H1 (cell line): ENCODE measurements around the gene MVD. TPM values are rescaled to one million over a fixed set of nuclear protein-coding genes. Genes with fewer than 3 reads are reported as not detected.

Experiments
- CTCF ChIA-PET: fragments of 300-600 bp; sonication (Branson Sonifier 250); formaldehyde crosslinking; loops from one replicate; lab custom pipeline; 2021; ENCODE audit not compliant: partially characterized antibody; lab: Charles Lee
- POLR2A ChIA-PET: fragments of 300-600 bp; sonication (Branson Sonifier 250); formaldehyde crosslinking; loops from one replicate; lab custom pipeline; 2021; ENCODE audit warnings: inconsistent platforms; ENCODE audit not compliant: partially characterized antibody; lab: Charles Lee
- DNase-seq, 2 experiments: peaks; one replicate each; pipeline versions ENCODE4 v3.0.0 to v3.0.0-alpha.2; 2010 to 2022; ENCODE audit warnings: low spot score in 2 of 2, low read depth in 1 of 2, mixed read lengths in 1 of 2
- FAIRE-seq: peaks from 2 replicates; lab custom pipeline; 2011; peaks lifted over from hg19 to GRCh38; lab: Jason Lieb, UNC
- H2AFZ ChIP-seq: 2 replicates; pipeline ENCODE4 v1.8.1; 2012; ENCODE audit warnings: low read length, inconsistent platforms
- H2AK5ac ChIP-seq: 2 replicates; pipeline ENCODE4 v1.6.1; 2013; ENCODE audit warnings: low read depth, low read length
- H2BK120ac ChIP-seq: replicated peaks from 2 replicates; pipeline ENCODE3; 2013; ENCODE audit warnings: low read depth, low read length, inconsistent platforms
- H2BK12ac ChIP-seq: 2 replicates; pipeline ENCODE4 v1.6.1; 2013; ENCODE audit warnings: low read depth, low read length
- H2BK15ac ChIP-seq: 2 replicates; pipeline ENCODE4 v1.6.1; 2013; ENCODE audit warnings: low read length
- H2BK20ac ChIP-seq: 2 replicates; pipeline ENCODE4 v1.6.1; 2013; ENCODE audit warnings: low read length
- H2BK5ac ChIP-seq: 2 replicates; pipeline ENCODE4 v1.6.1; 2013; ENCODE audit warnings: low read depth, low read length
- H3K14ac ChIP-seq: 2 replicates; pipeline ENCODE4 v1.6.1; 2013; ENCODE audit warnings: inconsistent platforms; ENCODE audit not compliant: insufficient read length
- H3K18ac ChIP-seq: 2 replicates; pipeline ENCODE4 v1.6.1; 2013; ENCODE audit warnings: low read length; ENCODE audit errors: extremely low read depth
- H3K23ac ChIP-seq: 2 replicates; pipeline ENCODE4 v1.6.1; 2013; ENCODE audit warnings: inconsistent platforms; ENCODE audit not compliant: insufficient read length
- H3K23me2 ChIP-seq: 2 replicates; pipeline ENCODE4 v1.6.1; 2013; ENCODE audit warnings: low read depth, low read length
- H3K27ac ChIP-seq: 2 replicates; pipeline ENCODE4 v1.6.1; 2011; ENCODE audit warnings: low read depth, low read length, inconsistent platforms
- H3K27me3 ChIP-seq, 4 experiments: replicated peaks in 1 of 4; 1 replicate in 1 of 4; 2 replicates in 3 of 4; pipeline versions ENCODE4 v1.6.1 to v1.8.1; 2011 to 2013; ENCODE audit warnings: low read length in 3 of 4, mild to moderate bottlenecking in 3 of 4, inconsistent platforms in 2 of 4, mixed read lengths in 2 of 4, moderate library complexity in 1 of 4; ENCODE audit not compliant: control insufficient read depth in 3 of 4, insufficient read depth in 3 of 4; ENCODE audit errors: extremely low read depth in 1 of 4
- H3K36me3 ChIP-seq, 4 experiments: 2 replicates each; pipeline versions ENCODE4 v1.6.1 to v1.8.1; 2011 to 2013; ENCODE audit warnings: mild to moderate bottlenecking in 4 of 4, low read length in 3 of 4, moderate library complexity in 2 of 4, control low read depth in 1 of 4, inconsistent platforms in 1 of 4; ENCODE audit not compliant: insufficient read depth in 4 of 4, control insufficient read depth in 2 of 4
- H3K4ac ChIP-seq: replicated peaks from 2 replicates; pipeline ENCODE3; 2013; ENCODE audit warnings: low read length, low read depth, mixed read lengths, inconsistent platforms; ENCODE audit not compliant: insufficient read length
- H3K4me1 ChIP-seq, 4 experiments: replicated peaks in 1 of 4; 1 replicate in 1 of 4; 2 replicates in 3 of 4; pipeline versions ENCODE4 v1.6.1 to v1.8.1; 2011 to 2013; ENCODE audit warnings: low read length in 3 of 4, inconsistent platforms in 2 of 4, mixed read lengths in 1 of 4; ENCODE audit not compliant: insufficient read depth in 4 of 4, control insufficient read depth in 3 of 4
- H3K4me2 ChIP-seq, 2 experiments: 2 replicates each; pipeline versions ENCODE4 v1.6.1 to v1.8.1; 2011 to 2013; ENCODE audit warnings: low read depth in 2 of 2, low read length in 2 of 2, control low read depth in 1 of 2, inconsistent platforms in 1 of 2, mild to moderate bottlenecking in 1 of 2; ENCODE audit not compliant: insufficient read depth in 1 of 2
- H3K4me3 ChIP-seq, 4 experiments: fragments of 200-600, 300-600 bp in 1 of 4; sonication (generic), shearing (Covaris generic), sonication (Bioruptor Twin) in 1 of 4; 2 replicates each; pipeline versions ENCODE4 v1.5.1 to v1.8.1; 2011 to 2016; ENCODE audit warnings: low read length in 4 of 4, low read depth in 3 of 4, control low read depth in 2 of 4, inconsistent platforms in 2 of 4, mild to moderate bottlenecking in 2 of 4, mixed read lengths in 1 of 4, moderate library complexity in 1 of 4; ENCODE audit not compliant: insufficient read depth in 2 of 4; ENCODE audit errors: extremely low read depth in 1 of 4
- H3K56ac ChIP-seq: replicated peaks from 2 replicates; pipeline ENCODE3; 2013; ENCODE audit warnings: low read depth, mild to moderate bottlenecking, mixed read lengths, low read length, inconsistent platforms; ENCODE audit not compliant: insufficient read length
- H3K79me1 ChIP-seq: 2 replicates; pipeline ENCODE4 v1.6.1; 2013; ENCODE audit warnings: low read depth, low read length, control low read depth
- H3K79me2 ChIP-seq, 2 experiments: 2 replicates each; pipeline versions ENCODE4 v1.6.1 to v1.8.1; 2012 to 2013; ENCODE audit warnings: low read length in 2 of 2, mild to moderate bottlenecking in 2 of 2, inconsistent platforms in 1 of 2; ENCODE audit not compliant: insufficient read depth in 2 of 2, control insufficient read depth in 1 of 2
- H3K9ac ChIP-seq, 4 experiments: replicated peaks in 1 of 4; 1 replicate in 1 of 4; 2 replicates in 3 of 4; pipeline versions ENCODE4 v1.6.1 to v1.8.1; 2011 to 2013; ENCODE audit warnings: low read depth in 3 of 4, low read length in 3 of 4, control low read depth in 2 of 4, mild to moderate bottlenecking in 2 of 4, moderate library complexity in 2 of 4, inconsistent platforms in 1 of 4; ENCODE audit errors: extremely low read depth in 1 of 4
- H3K9me3 ChIP-seq, 2 experiments: 2 replicates each; pipeline versions ENCODE4 v1.6.1 to v1.8.1; 2012 to 2013; ENCODE audit warnings: mild to moderate bottlenecking in 2 of 2, moderate library complexity in 2 of 2, control low read depth in 1 of 2, inconsistent platforms in 1 of 2, low read depth in 1 of 2, low read length in 1 of 2, mixed read lengths in 1 of 2; ENCODE audit not compliant: insufficient read depth in 2 of 2
- H4K20me1 ChIP-seq, 2 experiments: replicated peaks in 1 of 2; 2 replicates each; pipeline versions ENCODE3 to v1.8.1; 2011 to 2013; ENCODE audit warnings: inconsistent platforms in 2 of 2, low read length in 2 of 2, mild to moderate bottlenecking in 1 of 2; ENCODE audit not compliant: insufficient read depth in 2 of 2, control insufficient read depth in 1 of 2
- H4K5ac ChIP-seq: 2 replicates; pipeline ENCODE4 v1.6.1; 2013; ENCODE audit warnings: low read length, low read depth, mixed read lengths, inconsistent platforms; ENCODE audit not compliant: insufficient read length
- H4K8ac ChIP-seq: 2 replicates; pipeline ENCODE4 v1.8.0; 2013; ENCODE audit warnings: mild to moderate bottlenecking, moderate library complexity, low read length, inconsistent platforms; ENCODE audit not compliant: insufficient read depth; ENCODE audit errors: extremely low read depth
- H4K91ac ChIP-seq: replicated peaks from 2 replicates; pipeline ENCODE3; 2013; ENCODE audit warnings: low read length, mixed read lengths, inconsistent platforms; ENCODE audit not compliant: insufficient read length
- BRCA1 ChIP-seq: IDR thresholded peaks from 2 replicates; pipeline ENCODE4 v1.6.1; 2012; ENCODE audit warnings: low read depth, low read length, improper control_type of control experiment
- CBX5 ChIP-seq: fragments of 300-800, 300-1000 bp; sonication (generic); IDR thresholded peaks from 2 replicates; pipeline ENCODE4 v1.7.1; 2016; ENCODE audit warnings: antibody characterized with exemption, low read length, low read depth
- CBX8 ChIP-seq: fragments of 300-800, 300-1000 bp; sonication (generic); IDR thresholded peaks from 2 replicates; pipeline ENCODE4 v1.7.1; 2016; ENCODE audit warnings: low read depth, low read length, borderline replicate concordance
- CEBPB ChIP-seq: IDR thresholded peaks from 2 replicates; pipeline ENCODE4 v1.6.1; 2012; ENCODE audit warnings: low read depth, low read length
- CTBP2 ChIP-seq: IDR thresholded peaks from 2 replicates; pipeline ENCODE4 v1.7.0; 2011; ENCODE audit warnings: borderline replicate concordance, mild to moderate bottlenecking, moderate library complexity, mixed read lengths, low read length; ENCODE audit not compliant: insufficient read depth, insufficient read length
- KDM5A ChIP-seq: fragments of 200-600 bp; IDR thresholded peaks from 2 replicates; pipeline ENCODE4 v1.7.1; 2012; ENCODE audit warnings: mild to moderate bottlenecking, low read length, inconsistent platforms, mixed read lengths
- NRF1 ChIP-seq: IDR thresholded peaks from 2 replicates; pipeline ENCODE4 v1.6.1; 2011; ENCODE audit warnings: mild to moderate bottlenecking, low read depth, low read length, improper control_type of control experiment
- RXRA ChIP-seq: IDR thresholded peaks from 2 replicates; pipeline ENCODE4 v1.6.1; 2011; ENCODE audit warnings: low read depth, mild to moderate bottlenecking, low read length, moderate library complexity; ENCODE audit not compliant: insufficient read depth
- SIX5 ChIP-seq: IDR thresholded peaks from 2 replicates; pipeline ENCODE4 v1.6.1; 2011; ENCODE audit warnings: mild to moderate bottlenecking, low read depth, low read length
- SP1 ChIP-seq: IDR thresholded peaks from 2 replicates; pipeline ENCODE4 v1.6.1; 2011; ENCODE audit warnings: low read depth, low read length
- SP4 ChIP-seq: IDR thresholded peaks from 2 replicates; pipeline ENCODE4 v1.6.1; 2012; ENCODE audit warnings: low read length, inconsistent platforms
- SRF ChIP-seq: IDR thresholded peaks from 2 replicates; pipeline ENCODE4 v1.6.1; 2011; ENCODE audit warnings: mild to moderate bottlenecking, low read depth, low read length, moderate library complexity
- TAF1 ChIP-seq: IDR thresholded peaks from 2 replicates; pipeline ENCODE4 v1.6.1; 2011; ENCODE audit warnings: mild to moderate bottlenecking, low read depth, low read length
- YY1 ChIP-seq: IDR thresholded peaks from 2 replicates; pipeline ENCODE4 v1.6.1; 2011; ENCODE audit warnings: low read depth, mild to moderate bottlenecking, low read length
- WGBS, 2 experiments: shearing (Covaris generic) in 1 of 2; methylation state at CpG; one replicate each; pipeline versions ENCODE4 v1.1.6 to v1.1.7; 2013 to 2015; ENCODE audit warnings: low lambda C conversion rate in 2 of 2, mixed read lengths in 2 of 2, inconsistent platforms in 1 of 2, low coverage in 1 of 2, missing lambda C conversion rate in 1 of 2; ENCODE audit not compliant: insufficient replicate concordance in 2 of 2, insufficient coverage in 1 of 2, insufficient read length in 1 of 2; ENCODE audit errors: extremely low coverage in 1 of 2, missing lambda C conversion rate in 1 of 2; 5-methylcytosine and 5-hydroxymethylcytosine counted together
- polyA plus RNA-seq, 7 experiments: library from polyadenylated mRNA; depleted of rRNA in 3 of 7; stranded (reverse) in 5 of 7; unstranded in 2 of 7; fragments of >200 nt in 5 of 7; fragments of 200-250 nt in 2 of 7; gene quantifications; 1 replicate in 5 of 7; 2 replicates in 1 of 7; 4 replicates in 1 of 7; pipeline versions ENCODE4 v1.2.1 to v1.2.3, GENCODE V29; 2011 to 2013; ENCODE audit warnings: missing spikeins in 2 of 7, mixed read lengths in 2 of 7
- total RNA-seq: library from RNA; stranded (reverse); fragmentation: NEBNext Ultra II Directional; extraction: Animal tissue kit (Norgen Biotek cat#: 25700); gene quantifications from 2 replicates; pipeline ENCODE4 v1.2.1, GENCODE V29; 2021

Gene MVD
- total and polyA plus RNA-seq, 2 of the 8 experiments (the other 6 are each of a cell fraction or from before 2014, with no cell fraction given) = 47.2 to 77.3 TPM

DNA sequence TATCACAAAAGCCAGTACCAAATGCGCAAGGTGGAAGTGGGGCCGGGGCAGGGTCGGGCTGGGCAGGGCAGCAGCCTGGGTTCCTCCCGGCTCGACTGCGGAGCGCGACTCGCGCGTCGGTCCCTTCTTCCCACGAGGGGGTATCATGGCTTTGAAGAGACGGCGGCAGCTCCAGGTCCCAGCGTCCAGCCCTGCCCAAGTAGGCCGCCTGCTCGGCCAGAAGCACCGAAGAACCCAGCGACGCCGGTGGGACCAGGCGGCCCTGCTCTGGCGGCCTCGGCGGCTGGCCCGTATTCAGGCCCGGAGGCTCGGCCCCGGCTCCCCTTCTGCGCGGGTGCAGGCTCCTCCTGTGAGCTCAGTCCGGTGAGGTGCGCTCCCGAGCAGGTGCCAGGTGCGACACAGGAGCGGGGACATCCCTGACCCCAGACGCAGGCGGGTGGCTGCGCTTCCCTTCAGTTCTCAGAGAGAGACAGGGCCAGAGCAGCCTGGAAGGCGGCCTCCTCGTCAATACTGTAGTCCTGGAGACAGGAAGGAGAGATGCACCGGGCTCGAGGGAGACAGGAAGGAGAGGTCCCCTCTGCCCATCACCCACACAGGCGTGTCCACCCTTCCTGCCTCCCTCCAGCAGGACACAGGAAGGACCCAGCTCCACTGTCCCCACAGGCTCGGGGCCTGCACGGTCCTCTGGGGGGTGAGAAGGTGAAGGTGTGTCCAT, 34.4 kb upstream of the MVD start:
- no peak for DNase-seq
- no peaks in the 10 kb centered on the region; a peak in 1 of 4 replicates for H3K79me2 ChIP-seq
- peaks cover 0 to 2% of the 10 kb centered on the region in 2 experiments for H4K20me1 ChIP-seq
- no peaks in the 10 kb centered on the region for H3K23me2 ChIP-seq
- no peak overlapping the region for H3K4ac ChIP-seq
- no peak for FAIRE-seq
- no peak overlapping the region for H3K14ac ChIP-seq
- no peaks in the 10 kb centered on the region for H3K9me3 ChIP-seq
- 94% methylated on average over 44 of the region's 47 CpGs; no CpG with 5 or more reads in 1 of the 2 experiments for WGBS, 2 experiments
- H2AK5ac ChIP-seq = no peak overlapping the region
- H3K4me1 ChIP-seq = no peaks in the 10 kb centered on the region
- no peak overlapping the region for H2BK15ac ChIP-seq
- no peak overlapping the region for H3K4me3 ChIP-seq
- no peak overlapping the region for H2BK5ac ChIP-seq
- H4K91ac ChIP-seq = no peak overlapping the region
- H2BK20ac ChIP-seq = no peak overlapping the region
- no peak overlapping the region for H3K56ac ChIP-seq
- peaks cover 2% of the 10 kb centered on the region; the same call in 1 of the 2 replicates for H3K79me1 ChIP-seq
- ChIA-PET CTCF (interaction anchor here (1.1 to 6.5 kb wide), 9 partner anchors 9 to 80 kb away, joined by 3 to 37 read pairs (median 4); no protein-coding TSS in a partner anchor), POLR2A (interaction anchor here (1.2 to 1.6 kb wide), 2 partner anchors 10 to 24 kb away, joined by 3 to 6 read pairs; no protein-coding TSS in a partner anchor)
- no peak overlapping the region for H3K18ac ChIP-seq
- H3K4me2 ChIP-seq = no peak overlapping the region
- H3K27ac ChIP-seq = no peak overlapping the region
- H2BK12ac ChIP-seq = no peak overlapping the region
- H3K23ac ChIP-seq = no peak overlapping the region
- H3K36me3 ChIP-seq = peaks cover 0 to 15% (median 4%) of the 10 kb centered on the region in 4 experiments; a peak in 4 of 8 replicates
- H4K5ac ChIP-seq = no peak overlapping the region
- no peak overlapping the region for H3K9ac ChIP-seq
- no peak overlapping the region for H2AFZ ChIP-seq
- H3K27me3 ChIP-seq = no peaks in the 10 kb centered on the region
- H2BK120ac ChIP-seq = no peak overlapping the region
- no peak overlapping the region for H4K8ac ChIP-seq
- TF ChIP-seq KDM5A = no peak
- no peak for TF ChIP-seq SP1
- no peak for TF ChIP-seq SIX5
- no peak for TF ChIP-seq CBX8
- TF ChIP-seq TAF1 = no peak
- no peak for TF ChIP-seq BRCA1
- TF ChIP-seq YY1 = no peak
- TF ChIP-seq SRF = no peak
- TF ChIP-seq CEBPB = no peak
- TF ChIP-seq CTBP2 = no peak
- no peak for TF ChIP-seq NRF1
- TF ChIP-seq SP4 = no peak
- TF ChIP-seq CBX5 = no peak
- no peak for TF ChIP-seq RXRA
